ENCODE data around the gene NSDHL.

NSDHL gene

GRCh38 chrX:152895724-152896420, 65.0 kb downstream of the NSDHL start:
- no peak overlapping the region for H3K27ac ChIP-seq

GRCh38 chrX:152896450-152896849, 65.6 kb downstream of the NSDHL start:
- TF ChIP-seq ZFX (IDR thresholded peaks at IDR 0.05; ENCODE audit: borderline replicate concordance): no peak
- TF ChIP-seq CTCF (IDR thresholded peaks at IDR 0.05): no peak
- no peak overlapping the region for H3K27ac ChIP-seq

More at GRCh38 chrX:152895724-152896420, 65.0 kb downstream of the NSDHL start:
- TF ChIP-seq ZFX (IDR thresholded peaks at IDR 0.05; ENCODE audit: borderline replicate concordance) (no peak), CTCF (IDR thresholded peaks at IDR 0.05) (no peak)

- TF ChIP-seq ZFX (IDR thresholded peaks at IDR 0.05; ENCODE audit: borderline replicate concordance) (no peak), CTCF (IDR thresholded peaks at IDR 0.05) (no peak)
- H3K27ac ChIP-seq: no peak within 1 kb of the TSS
Observed at GRCh38 chrX:152897222-152898131, 66.6 kb downstream of the NSDHL start, which contains the start of gene ZNF185. TSS of gene ZNF185 (plus strand) at chrX:152898067. CDS start at chrX:152914490, 16,423 bp downstream.

- TF ChIP-seq ZFX (IDR thresholded peaks at IDR 0.05; ENCODE audit: borderline replicate concordance): no peak
- TF ChIP-seq CTCF (IDR thresholded peaks at IDR 0.05): no peak
- no peak overlapping the region for H3K27ac ChIP-seq
Observed at GRCh38 chrX:152898442-152898841, 67.6 kb downstream of the NSDHL start.

- no peak overlapping the region for H3K27ac ChIP-seq
- no peak for TF ChIP-seq ZFX (IDR thresholded peaks at IDR 0.05; ENCODE audit: borderline replicate concordance)
- TF ChIP-seq CTCF (IDR thresholded peaks at IDR 0.05): no peak
Observed at GRCh38 chrX:152899111-152899873, 68.4 kb downstream of the NSDHL start.

- no peak overlapping the region for H3K27ac ChIP-seq
- TF ChIP-seq CTCF (IDR thresholded peaks at IDR 0.05) (no peak), ZFX (IDR thresholded peaks at IDR 0.05; ENCODE audit: borderline replicate concordance) (no peak)
Observed at GRCh38 chrX:152899874-152900719, 69.2 kb downstream of the NSDHL start.
